HG03558 (cell line): ENCODE results near the gene ANAPC1.
"Not testable (repeated sequence)": the region's sequence is repeated elsewhere in the genome, so short reads cannot be mapped to it uniquely, and the experiment has no call there.

Experiments used
- ATAC-seq: cut with Tn5 transposase; IDR thresholded peaks from one replicate; pipeline ENCODE4 v1.9.1; 2021; ENCODE audit warnings: moderate number of reproducible peaks; ENCODE audit not compliant: unreplicated experiment; ENCODE audit errors: extremely low read depth

The ANAPC1 gene

GRCh38 chr2:111904726-111905474 lies 20.9 kb upstream of the ANAPC1 start:
- ATAC-seq = no peak

GRCh38 chr2:111903930-111904439 lies 20.0 kb upstream of the ANAPC1 start:
- ATAC-seq = no peak

- ATAC-seq = no peak
These were observed 19.5 kb upstream of the ANAPC1 start for GRCh38 chr2:111903516-111903915.

- ATAC-seq = no peak
These were observed 16.9 kb upstream of the ANAPC1 start for GRCh38 chr2:111900859-111901258.

GRCh38 chr2:111898703-111899514 lies 14.9 kb upstream of the ANAPC1 start:
- ATAC-seq = no peak

- ATAC-seq = no peak
These were observed 14.1 kb upstream of the ANAPC1 start, which contains the start of gene MERTK for GRCh38 chr2:111897924-111898702. TSS of gene MERTK (plus strand) at chr2:111898607. CDS start at chr2:111898736, 129 bp downstream.

- ATAC-seq = no peak
These were observed 13.6 kb upstream of the ANAPC1 start for GRCh38 chr2:111897630-111897923.

GRCh38 chr2:111896576-111896975 lies 12.6 kb upstream of the ANAPC1 start:
- no peak for ATAC-seq

GRCh38 chr2:111896024-111896423 lies 12.0 kb upstream of the ANAPC1 start:
- ATAC-seq = no peak

- ATAC-seq = no peak
These were observed 585 bp upstream of the ANAPC1 start for GRCh38 chr2:111884592-111884964.

GRCh38 chr2:111872806-111873205 lies 11.2 kb downstream of the ANAPC1 start:
- not testable (repeated sequence) for ATAC-seq

GRCh38 chr2:111865124-111865523 lies 18.9 kb downstream of the ANAPC1 start:
- ATAC-seq = not testable (repeated sequence)

GRCh38 chr2:111860005-111860404 lies 24.0 kb downstream of the ANAPC1 start:
- not testable (repeated sequence) for ATAC-seq

GRCh38 chr2:111852544-111852943 lies 31.4 kb downstream of the ANAPC1 start:
- ATAC-seq = not testable (repeated sequence)

- ATAC-seq = not testable (repeated sequence)
These were observed 33.3 kb downstream of the ANAPC1 start for GRCh38 chr2:111850646-111851045.

GRCh38 chr2:111839625-111840282 lies 44.2 kb downstream of the ANAPC1 start:
- ATAC-seq = not testable (repeated sequence)

GRCh38 chr2:111838992-111839391 lies 45.0 kb downstream of the ANAPC1 start:
- not testable (repeated sequence) for ATAC-seq

- ATAC-seq = not testable (repeated sequence)
These were observed 49.8 kb downstream of the ANAPC1 start for GRCh38 chr2:111834221-111834620.

GRCh38 chr2:111830479-111830878 lies 53.5 kb downstream of the ANAPC1 start:
- not testable (repeated sequence) for ATAC-seq

GRCh38 chr2:111828217-111828766 lies 55.7 kb downstream of the ANAPC1 start:
- ATAC-seq = not testable (repeated sequence)
